Activated CD8-positive, alpha-beta T cell treated with anti-CD3 and anti-CD28 coated beads for 36 hours (primary cell): ENCODE results near the gene LRFN2. TPM values are rescaled to one million over a fixed set of nuclear protein-coding genes. Genes with fewer than 3 reads are reported as not detected.

ENCODE experiments used
- ATAC-seq: fragments of 200-7000 bp; cut with Tn5 transposase; one replicate; pipeline ENCODE4 v1.10.0; 2021; ENCODE audit warnings: mild to moderate bottlenecking, moderate library complexity
- CTCF ChIA-PET: fragments of 350-600 bp; sonication (Branson Sonifier 250); formaldehyde crosslinking; loops from one replicate; lab custom pipeline; 2021; ENCODE audit warnings: antibody characterized with exemption; lab: Charles Lee
- POLR2A ChIA-PET: fragments of 350-600 bp; sonication (Branson Sonifier 250); formaldehyde crosslinking; loops from one replicate; lab custom pipeline; 2021; ENCODE audit warnings: antibody characterized with exemption; lab: Charles Lee
- DNase-seq: peaks from one replicate; pipeline ENCODE4 v3.0.0-alpha.2; 2020
- H3K27ac Mint-ChIP-seq: one replicate; pipeline ENCODE4 v1.8.0; 2021; ENCODE audit warnings: mild to moderate bottlenecking, mixed read lengths
- H3K27me3 Mint-ChIP-seq: one replicate; pipeline ENCODE4 v1.8.0; 2021; ENCODE audit warnings: mixed read lengths
- H3K36me3 Mint-ChIP-seq: one replicate; pipeline ENCODE4 v1.8.0; 2021; ENCODE audit warnings: low read depth, mixed read lengths
- H3K4me1 Mint-ChIP-seq: one replicate; pipeline ENCODE4 v1.8.0; 2021; ENCODE audit warnings: low read depth, mixed read lengths
- H3K4me3 Mint-ChIP-seq: one replicate; pipeline ENCODE4 v1.8.0; 2021; ENCODE audit warnings: mild to moderate bottlenecking, moderate library complexity, mixed read lengths
- H3K9me3 Mint-ChIP-seq: one replicate; pipeline ENCODE4 v1.8.0; 2021; ENCODE audit warnings: mixed read lengths
- CTCF ChIP-seq: fragments of 200-600 bp; IDR thresholded peaks from one replicate; pipeline ENCODE4 v1.8.0; 2022; ENCODE audit warnings: antibody characterized with exemption, mild to moderate bottlenecking
- intact Hi-C: fragments of 100-400 bp; cut with micrococcal nuclease; formaldehyde crosslinking; loops from one replicate; pipeline ENCODE4 v1.10.0; 2022
- total RNA-seq, 2 experiments: library from RNA; stranded (reverse); gene quantifications; one replicate each; pipeline ENCODE4 v1.2.3, GENCODE V29; 2021

The LRFN2 gene
- total RNA-seq, 2 experiments from 2014 or later: not detected

- Mint-ChIP-seq H3K4me3 (no peak overlapping the region), H3K9me3 (no peaks in the 10 kb centered on the region), H3K27ac (no peak overlapping the region), H3K27me3 (peaks cover 2% of the 10 kb centered on the region), H3K4me1 (no peaks in the 10 kb centered on the region), H3K36me3 (no peaks in the 10 kb centered on the region)
- TF ChIP-seq CTCF: no peak
- no peak for DNase-seq
- ChIA-PET CTCF (interaction anchor here (2.2 kb wide), 1 partner anchor 14 kb away, joined by 8 read pairs; no protein-coding TSS in a partner anchor), POLR2A (interaction anchor here (0.8 kb wide), 1 partner anchor 80 kb away, joined by 3 read pairs; no protein-coding TSS in a partner anchor)
- intact Hi-C loops: no loop called here
- ATAC-seq: no peak
Observed at GRCh38 chr6:40342723-40343122, 244.4 kb downstream of the LRFN2 start.

GRCh38 chr6:40341726-40342125 lies 245.4 kb downstream of the LRFN2 start:
- DNase-seq (no peak), ATAC-seq (no peak)
- no peaks in the 10 kb centered on the region for H3K9me3 Mint-ChIP-seq
- no peak for TF ChIP-seq CTCF
- no peaks in the 10 kb centered on the region for H3K27me3 Mint-ChIP-seq
- no peak overlapping the region for H3K4me3 Mint-ChIP-seq
- H3K4me1 Mint-ChIP-seq: no peaks in the 10 kb centered on the region
- H3K36me3 Mint-ChIP-seq: no peaks in the 10 kb centered on the region
- intact Hi-C loops: no loop called here
- POLR2A ChIA-PET: interaction anchor here (1.3 kb wide), 1 partner anchor 9 kb away, joined by 5 read pairs; no protein-coding TSS in a partner anchor
- no peak overlapping the region for H3K27ac Mint-ChIP-seq
- CTCF ChIA-PET: interaction anchor here (2.2 kb wide), 1 partner anchor 13 kb away, joined by 8 read pairs; no protein-coding TSS in a partner anchor
